Glomerular visceral epithelial cell (primary cell): ENCODE measurements around the gene DLK1.

ENCODE experiments used
- DNase-seq: peaks from one replicate; pipeline ENCODE4 v3.0.0-alpha.2; 2016; ENCODE audit errors: extremely low spot score

DLK1 gene

GRCh38 chr14:100755649-100756048 is 29.0 kb downstream of the DLK1 start:
- no peak for DNase-seq

DNA sequence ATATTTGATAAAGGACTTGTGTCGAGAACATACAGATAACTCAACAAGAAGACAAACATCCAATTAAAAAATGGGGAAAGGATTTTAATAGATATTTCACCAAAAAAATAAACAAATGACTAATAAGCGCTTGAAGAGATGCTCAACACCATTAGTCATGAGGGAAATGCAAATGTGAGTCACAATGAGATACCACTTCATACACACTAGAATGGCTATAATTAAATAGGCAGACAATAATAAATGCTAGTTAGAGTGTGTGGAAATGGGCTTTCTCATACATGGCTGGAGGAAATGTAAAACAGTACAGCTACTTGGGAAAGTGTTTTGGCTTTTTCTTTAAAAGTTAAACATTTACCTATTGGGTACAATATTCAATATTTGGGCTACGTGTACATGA is 34.8 kb downstream of the DLK1 start:
- DNase-seq, result no peak

DNA sequence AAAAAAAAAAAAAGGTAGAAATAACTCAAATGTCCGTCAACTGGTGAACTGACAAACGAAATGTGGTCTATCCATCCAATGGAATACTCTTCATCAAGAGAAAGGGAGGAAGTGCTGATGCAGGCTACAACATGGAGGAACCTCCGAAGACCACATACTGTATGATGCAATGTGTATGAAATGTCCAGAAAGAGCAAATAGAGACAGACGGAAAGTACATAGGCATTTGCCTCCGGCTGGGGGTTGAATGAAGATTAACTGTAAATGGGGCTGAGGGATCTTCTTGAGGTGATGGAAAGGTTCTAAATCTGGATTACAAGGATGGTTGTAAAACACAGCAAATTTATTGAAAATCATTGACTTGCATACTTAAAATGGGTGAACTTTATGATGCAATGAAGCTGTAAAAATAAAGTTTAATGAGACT is 35.4 kb downstream of the DLK1 start:
- DNase-seq, result no peak

DNA sequence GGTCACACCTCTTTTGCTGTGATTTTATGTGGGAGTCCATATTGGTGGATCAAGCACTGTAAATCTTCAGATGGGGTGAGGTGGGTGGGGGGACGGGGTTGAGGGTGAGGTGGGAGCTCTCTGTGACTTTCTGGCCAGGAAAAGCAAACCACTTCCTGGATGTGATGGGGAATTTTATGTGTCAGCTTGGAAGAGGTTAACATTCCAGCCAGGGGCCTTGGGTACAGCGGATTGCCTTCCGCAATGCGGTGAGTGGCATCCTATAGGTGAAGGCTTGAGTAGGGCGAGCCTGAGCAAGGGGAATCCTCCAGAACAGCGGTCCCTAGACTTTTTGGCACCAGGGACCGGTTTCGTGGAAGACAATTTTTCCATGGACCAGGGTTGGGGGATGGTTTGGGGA is 36.2 kb downstream of the DLK1 start:
- DNase-seq, result no peak

- DNase-seq, result no peak
Measured at GRCh38 chr14:100764471-100765115, 37.9 kb downstream of the DLK1 start.

- DNase-seq, result no peak
Measured at GRCh38 chr14:100765296-100765695, 38.6 kb downstream of the DLK1 start.

DNA sequence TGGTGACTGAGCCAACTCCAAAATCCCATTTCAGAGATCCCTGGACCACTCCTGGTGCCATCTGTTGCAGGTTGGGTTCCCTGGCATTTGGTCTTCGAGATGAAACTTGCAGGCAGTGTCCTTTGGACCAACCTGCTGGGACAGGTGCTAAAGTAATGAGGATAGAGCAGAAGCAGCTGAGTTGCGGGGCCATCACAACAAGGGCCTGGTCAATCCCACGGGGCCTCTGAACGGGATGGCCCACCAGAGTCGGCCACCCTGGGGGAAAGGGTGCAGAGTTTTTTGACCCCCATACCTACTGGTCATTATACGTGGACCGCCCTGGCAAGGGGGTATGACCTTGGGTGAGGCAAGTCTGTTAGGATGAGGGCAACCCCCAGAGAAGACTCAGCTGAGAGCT is 39.3 kb downstream of the DLK1 start:
- no peak for DNase-seq

DNA sequence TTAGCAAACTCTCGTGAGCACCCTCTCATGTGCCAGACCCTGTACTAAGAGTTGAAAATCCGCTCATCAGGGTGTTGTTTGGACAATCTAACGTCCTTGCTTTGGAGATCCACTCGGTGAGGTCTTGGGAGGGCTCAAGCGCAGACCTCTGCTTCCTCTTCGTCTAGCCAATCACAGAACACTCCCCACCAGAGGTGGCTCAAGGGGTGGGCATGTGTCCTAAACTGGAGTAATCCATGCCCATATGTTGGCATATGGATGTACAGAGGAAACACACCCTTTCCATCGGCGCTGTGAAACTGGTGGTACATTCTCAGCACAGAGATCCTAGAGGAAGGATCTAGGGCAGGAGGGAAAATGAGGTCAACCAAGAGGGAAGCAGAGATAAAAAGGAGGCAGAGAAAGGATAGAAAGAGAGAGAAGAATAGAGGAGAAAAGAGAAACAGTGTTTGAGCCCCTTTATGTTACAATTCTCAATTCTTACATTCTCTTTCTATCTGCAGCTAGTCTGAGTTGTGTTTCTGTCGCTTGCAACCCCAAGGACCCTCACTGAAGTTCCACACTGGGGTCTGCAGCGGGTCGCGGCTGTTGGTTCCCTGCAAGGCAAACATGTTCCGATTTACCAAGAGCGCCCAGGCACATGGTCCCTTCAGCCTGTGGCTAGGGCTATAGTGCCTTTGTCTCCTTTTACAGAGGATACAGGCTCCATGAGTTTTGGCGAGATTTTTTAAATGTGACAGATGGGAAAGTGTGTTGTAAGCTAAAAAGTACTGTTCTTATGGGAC is 40.5 kb downstream of the DLK1 start:
- DNase-seq, result no peak

GRCh38 chr14:100767788-100768536 is 41.3 kb downstream of the DLK1 start:
- DNase-seq, result no peak

- no peak for DNase-seq
Measured at GRCh38 chr14:100769035-100769939, 42.6 kb downstream of the DLK1 start.

DNA sequence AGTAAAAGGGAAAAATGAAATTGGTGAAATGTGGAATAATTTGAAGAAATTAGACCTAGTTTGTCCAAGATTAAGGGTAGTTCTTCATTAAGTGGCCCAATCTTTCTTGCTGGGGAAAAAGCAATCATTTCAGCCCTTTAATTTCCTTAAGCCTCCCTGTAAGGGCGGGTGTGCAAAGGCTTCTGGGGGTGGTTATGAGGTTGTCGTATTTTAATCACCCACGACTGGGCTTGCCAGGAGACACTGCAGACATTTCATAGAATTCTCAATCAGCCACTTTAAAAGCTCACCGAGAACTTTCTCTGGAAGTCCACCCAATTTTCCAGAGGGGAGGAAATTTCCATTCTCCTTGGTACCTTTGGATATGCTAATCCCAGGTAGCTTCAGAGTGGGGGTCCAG is 43.4 kb downstream of the DLK1 start:
- no peak for DNase-seq

DNA sequence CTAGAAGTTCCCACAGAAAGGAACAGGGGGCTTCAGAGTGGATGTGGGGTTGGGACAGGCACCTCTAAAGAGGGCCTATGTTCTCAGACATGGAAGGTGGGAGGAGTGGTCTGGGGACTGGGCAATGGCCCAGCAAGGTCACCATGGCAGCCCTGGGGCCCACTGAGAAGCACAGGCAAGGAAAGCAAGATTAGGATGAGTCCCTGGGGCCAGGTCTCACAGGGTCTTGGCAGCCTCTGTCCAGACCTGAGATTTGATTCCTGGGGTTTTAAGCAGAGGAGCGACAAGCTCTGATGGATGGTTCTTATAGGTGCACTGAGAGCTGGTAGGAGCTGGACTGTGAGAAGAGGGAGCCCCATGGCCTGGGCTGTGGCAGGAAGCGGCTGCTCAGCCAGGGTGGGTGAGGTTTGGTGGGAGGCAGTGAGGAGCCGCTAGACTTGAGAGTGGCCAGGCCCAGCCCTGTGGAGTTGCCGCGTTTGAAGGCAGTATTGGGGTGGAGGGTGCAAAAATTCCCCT is 44.0 kb downstream of the DLK1 start:
- no peak for DNase-seq

DNA sequence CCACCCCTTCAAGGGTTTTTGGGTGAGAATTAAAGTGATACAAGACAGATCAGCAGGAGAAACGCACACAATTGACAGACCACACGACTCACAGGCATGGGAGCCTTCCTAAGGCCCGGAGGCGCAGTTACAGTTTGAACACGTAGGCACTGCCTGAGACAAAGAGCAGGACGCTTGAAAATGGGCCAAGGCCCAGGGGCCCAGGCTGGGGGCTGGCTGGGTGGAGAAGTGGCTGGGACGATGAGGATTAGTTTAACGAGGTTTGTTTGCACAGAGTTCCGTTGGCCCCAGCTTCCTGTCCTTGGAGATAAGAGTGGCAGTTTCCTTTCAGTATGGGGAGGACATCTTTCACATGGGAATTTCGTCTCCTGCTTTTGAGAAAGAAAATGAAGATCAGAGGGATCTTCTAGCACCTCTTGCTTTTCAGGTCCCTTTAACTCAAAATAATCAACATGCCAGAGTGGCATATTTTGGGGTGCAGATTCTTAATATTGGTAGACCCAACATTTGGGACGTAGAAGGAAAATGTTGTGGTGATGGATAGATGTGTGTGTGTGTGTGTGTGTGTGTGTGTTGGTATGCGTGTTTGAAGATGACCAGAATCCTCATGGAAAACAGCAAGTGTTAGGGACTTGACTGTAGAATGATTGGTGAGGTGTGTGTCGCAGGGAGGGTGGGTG is 44.6 kb downstream of the DLK1 start:
- no peak for DNase-seq

DNA sequence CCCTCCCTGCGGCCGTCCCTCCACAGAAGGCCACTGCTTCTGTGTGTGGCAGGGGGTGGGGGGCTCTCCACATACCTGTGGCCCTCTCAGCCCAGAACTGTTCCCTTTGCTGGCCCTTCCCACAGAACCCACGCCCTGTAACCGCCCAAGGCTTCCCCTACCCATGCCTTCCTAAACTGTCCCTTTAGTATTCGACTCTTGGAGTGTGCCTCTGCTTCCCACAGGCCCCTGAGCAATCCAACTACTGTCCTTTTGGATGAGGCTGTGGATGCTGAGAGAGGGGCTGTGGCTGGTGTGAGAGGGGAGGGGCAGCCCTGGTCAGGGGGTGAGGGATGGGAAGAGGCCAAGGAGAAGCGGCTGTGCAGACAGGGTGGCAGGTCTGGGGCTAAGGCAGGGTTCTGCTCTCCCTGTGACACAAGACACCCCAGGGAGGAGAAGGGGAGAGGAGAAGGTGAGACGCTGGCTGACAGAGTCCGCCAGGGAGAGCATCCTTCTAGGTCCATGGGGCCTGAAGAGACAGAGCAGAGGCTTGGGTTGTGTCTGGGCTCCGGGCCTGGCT is 46.0 kb downstream of the DLK1 start:
- no peak for DNase-seq

- DNase-seq, result no peak
Measured at GRCh38 chr14:100773331-100774163, 46.9 kb downstream of the DLK1 start.

GRCh38 chr14:100774164-100774537 is 47.5 kb downstream of the DLK1 start:
- DNase-seq, result no peak

GRCh38 chr14:100775351-100775830 is 48.7 kb downstream of the DLK1 start:
- no peak for DNase-seq

DNA sequence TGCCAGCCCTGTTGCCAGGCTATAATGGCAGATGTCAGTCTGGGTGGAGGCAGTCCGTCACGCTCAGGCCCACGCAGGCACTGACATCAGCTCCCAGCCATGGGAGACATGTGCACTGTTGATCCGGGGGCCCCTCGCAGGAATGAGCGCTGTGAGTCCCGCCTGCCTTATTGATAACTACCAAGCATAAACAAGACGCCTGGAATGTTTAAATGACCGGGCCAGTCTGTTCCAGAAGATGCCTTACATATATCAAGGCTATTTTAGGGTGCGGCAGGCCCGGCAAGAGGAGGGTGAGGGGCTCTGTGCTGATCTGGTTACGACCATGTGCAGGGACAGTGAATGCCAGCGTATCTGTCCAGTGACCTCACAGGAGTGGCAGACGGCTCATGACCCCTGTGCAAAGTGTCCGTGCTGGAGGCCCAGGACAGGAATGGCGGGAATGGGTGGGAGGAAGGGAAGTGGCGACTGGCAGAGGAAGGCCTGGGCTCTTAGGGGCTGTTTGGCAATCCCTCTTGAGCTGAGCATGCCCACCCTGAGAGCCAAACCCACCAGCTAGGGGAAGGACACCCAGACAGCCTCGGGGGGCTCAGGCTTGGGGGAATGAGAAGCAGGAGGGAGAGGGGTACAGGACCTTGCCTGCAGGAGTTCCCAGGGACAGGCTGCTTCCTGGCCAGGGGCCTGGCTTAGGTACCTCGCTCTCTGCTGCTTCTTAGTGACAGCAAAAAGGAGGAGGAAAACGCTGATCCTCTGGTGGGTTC is 49.3 kb downstream of the DLK1 start:
- no peak for DNase-seq
